Gastroesophageal sphincter (tissue), 3 donors: Measurements from ENCODE around the gene INPP5D.

ENCODE experiments used
- CTCF ChIP-seq, 4 experiments: fragments of 200-600 bp in 2 of 4; fragments of 450-650 bp in 2 of 4; sonication (generic) in 1 of 4; IDR thresholded peaks; one replicate each; pipeline ENCODE4 v1.5.1; 2017 to 2019; ENCODE audit warnings: antibody characterized with exemption in 4 of 4, mild to moderate bottlenecking in 2 of 4, moderate library complexity in 2 of 4
- EP300 ChIP-seq: sonication (generic); formaldehyde crosslinking; IDR thresholded peaks from one replicate; pipeline ENCODE4 v1.6.1; 2017; ENCODE audit warnings: antibody characterized with exemption, mild to moderate bottlenecking
- POLR2A ChIP-seq, 2 donors: fragments of 450-650 bp; IDR thresholded peaks; one replicate each; pipeline ENCODE4 v1.6.1; 2017; ENCODE audit warnings: antibody characterized with exemption in 2 of 2, mild to moderate bottlenecking in 2 of 2, moderate library complexity in 1 of 2
- POLR2AphosphoS5 ChIP-seq: sonication (generic); formaldehyde crosslinking; IDR thresholded peaks from one replicate; pipeline ENCODE4 v1.6.1; 2017; ENCODE audit warnings: antibody characterized with exemption

- TF ChIP-seq CTCF (IDR thresholded peaks at IDR 0.05) (no peak), POLR2A (IDR thresholded peaks at IDR 0.05) (no peak), EP300 (no peak), POLR2AphosphoS5 (no peak)
Observed at GRCh38 chr2:233065954-233066470, 5.9 kb downstream of the INPP5D start.
